Loucy (cell line): ENCODE measurements around the gene FAM8A1.

Source experiments
- CTCF ChIP-seq: fragments of 200-600 bp; sonication (generic); conservative IDR thresholded peaks from 2 replicates; pipeline ENCODE4 v1.5.1; 2014; ENCODE audit warnings: mild to moderate bottlenecking, antibody characterized with exemption, low read length
- EZH2phosphoT487 ChIP-seq: fragments of 200-600 bp; IDR thresholded peaks from 2 replicates; pipeline ENCODE4 v1.6.1; 2018; ENCODE audit warnings: antibody characterized with exemption, mild to moderate bottlenecking, moderate library complexity, borderline replicate concordance

DNA sequence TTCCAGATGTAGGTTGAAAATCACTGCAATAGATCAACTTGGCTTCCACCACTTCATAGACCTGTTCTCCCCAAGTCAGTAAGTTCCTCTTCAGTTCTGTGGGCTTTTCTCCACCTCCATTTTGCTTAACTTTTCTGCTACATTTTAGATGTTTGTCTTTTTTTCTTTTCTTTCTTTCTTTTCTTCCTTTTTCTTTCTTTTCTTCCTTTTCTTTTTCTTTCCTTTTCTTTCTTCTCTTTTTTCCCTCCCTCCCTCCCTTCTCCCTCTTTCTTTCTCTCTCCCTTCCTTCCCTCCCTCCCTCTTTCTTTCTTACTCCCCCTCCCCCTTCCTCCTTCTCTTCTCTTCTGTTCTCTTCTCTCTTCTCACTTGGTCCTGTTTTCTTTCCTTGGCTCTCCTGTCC is 6.9 kb upstream of the FAM8A1 start:
- TF ChIP-seq CTCF (no peak), EZH2phosphoT487 (no peak)
